Choroid plexus epithelial cell (primary cell): Measurements from ENCODE around the gene RPS19BP1.

Experiments
- DNase-seq: peaks from one replicate; pipeline ENCODE4 v3.0.0-alpha.2; 2010; ENCODE audit warnings: low read depth
- H3K4me3 ChIP-seq: 2 replicates; pipeline ENCODE4 v1.5.1; 2011; ENCODE audit warnings: low read depth, mild to moderate bottlenecking, control low read depth, low read length, moderate library complexity
- TF ChIP-seq, protein P1 (sequence below): conservative IDR thresholded peaks from 2 replicates; pipeline ENCODE4 v1.5.1; 2011; ENCODE audit warnings: low read depth, mild to moderate bottlenecking, control low read depth, inconsistent platforms, low read length, moderate library complexity

The RPS19BP1 gene

GRCh38 chr22:39481595-39481994, 51.0 kb downstream of the RPS19BP1 start:
- DNase-seq, result no peak
- TF ChIP-seq, protein P1, sequence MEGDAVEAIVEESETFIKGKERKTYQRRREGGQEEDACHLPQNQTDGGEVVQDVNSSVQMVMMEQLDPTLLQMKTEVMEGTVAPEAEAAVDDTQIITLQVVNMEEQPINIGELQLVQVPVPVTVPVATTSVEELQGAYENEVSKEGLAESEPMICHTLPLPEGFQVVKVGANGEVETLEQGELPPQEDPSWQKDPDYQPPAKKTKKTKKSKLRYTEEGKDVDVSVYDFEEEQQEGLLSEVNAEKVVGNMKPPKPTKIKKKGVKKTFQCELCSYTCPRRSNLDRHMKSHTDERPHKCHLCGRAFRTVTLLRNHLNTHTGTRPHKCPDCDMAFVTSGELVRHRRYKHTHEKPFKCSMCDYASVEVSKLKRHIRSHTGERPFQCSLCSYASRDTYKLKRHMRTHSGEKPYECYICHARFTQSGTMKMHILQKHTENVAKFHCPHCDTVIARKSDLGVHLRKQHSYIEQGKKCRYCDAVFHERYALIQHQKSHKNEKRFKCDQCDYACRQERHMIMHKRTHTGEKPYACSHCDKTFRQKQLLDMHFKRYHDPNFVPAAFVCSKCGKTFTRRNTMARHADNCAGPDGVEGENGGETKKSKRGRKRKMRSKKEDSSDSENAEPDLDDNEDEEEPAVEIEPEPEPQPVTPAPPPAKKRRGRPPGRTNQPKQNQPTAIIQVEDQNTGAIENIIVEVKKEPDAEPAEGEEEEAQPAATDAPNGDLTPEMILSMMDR, result no peak
- no peak overlapping the region for H3K4me3 ChIP-seq

DNA sequence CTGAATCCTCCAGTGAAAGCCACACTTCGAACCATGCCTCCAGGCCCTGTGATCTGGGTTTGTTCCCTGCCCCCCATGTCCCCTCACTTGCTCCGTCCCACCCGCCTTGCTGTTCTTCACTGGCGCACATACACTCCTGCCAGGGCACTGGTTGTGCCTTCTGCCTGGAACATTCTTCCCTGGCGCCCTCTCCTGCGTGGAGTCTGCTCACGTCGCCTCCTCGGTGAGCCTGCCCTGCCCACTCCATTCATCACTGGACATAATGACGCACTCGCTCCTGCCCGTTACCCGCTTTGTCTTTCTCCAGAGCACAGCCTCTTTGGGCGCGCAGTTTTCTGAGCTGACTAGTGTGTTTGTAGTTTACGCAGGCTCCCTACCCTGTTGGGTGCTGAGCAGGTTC, 51.5 kb downstream of the RPS19BP1 start:
- no peak overlapping the region for H3K4me3 ChIP-seq
- no peak for DNase-seq
- TF ChIP-seq, protein P1, result no peak

DNA sequence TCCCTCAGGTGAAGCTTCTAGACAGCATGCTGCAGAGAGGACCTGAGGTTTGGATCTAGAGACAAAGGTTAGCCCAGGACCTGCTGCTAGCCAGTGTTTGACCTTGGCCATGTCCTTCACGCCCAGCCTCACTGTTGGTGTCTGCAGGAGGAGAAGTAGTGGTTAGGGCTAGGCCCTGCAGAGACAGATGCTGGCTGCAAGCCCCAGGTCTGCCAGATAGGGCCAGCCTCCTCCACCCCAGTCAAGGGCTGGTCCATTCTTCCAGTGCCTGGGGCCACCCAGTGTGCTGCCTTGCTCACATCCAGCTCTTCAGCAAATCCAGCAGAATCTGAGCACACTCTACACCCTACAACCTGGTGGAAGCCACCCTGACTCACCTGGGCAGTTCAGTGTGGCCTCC, 52.0 kb downstream of the RPS19BP1 start:
- TF ChIP-seq, protein P1, result no peak
- DNase-seq, result no peak
- no peak overlapping the region for H3K4me3 ChIP-seq

GRCh38 chr22:39479254-39479653, 53.3 kb downstream of the RPS19BP1 start:
- no peak for DNase-seq
- TF ChIP-seq, protein P1, result no peak
- no peak overlapping the region for H3K4me3 ChIP-seq
